AG04450 (cell line): ENCODE measurements around the gene PDCD7. TPM values are rescaled to one million over a fixed set of nuclear protein-coding genes. Genes with fewer than 3 reads are reported as not detected.

Source experiments
- CTCF ChIA-PET: fragments of 300-600, 350-600 bp; formaldehyde crosslinking; extraction: SDS; loops from one replicate; lab custom pipeline; 2022; ENCODE audit warnings: antibody characterized with exemption, inconsistent platforms; lab: Charles Lee
- POLR2A ChIA-PET: fragments of 350-600 bp; formaldehyde crosslinking; extraction: SDS; loops from one replicate; lab custom pipeline; 2021; ENCODE audit warnings: antibody characterized with exemption, inconsistent platforms; lab: Yijun Ruan, JAX
- DNase-seq: peaks from one replicate; pipeline ENCODE4 v3.0.0-alpha.2; 2011; ENCODE audit warnings: low read depth, low spot score
- H3K27ac ChIP-seq: one replicate; pipeline ENCODE4 v1.5.1; 2012; ENCODE audit warnings: low read depth, low read length, control low read depth
- H3K27me3 ChIP-seq: one replicate; pipeline ENCODE4 v1.6.0; 2012; ENCODE audit warnings: low read length; ENCODE audit not compliant: control insufficient read depth, insufficient read depth
- H3K4me3 ChIP-seq: 2 replicates; pipeline ENCODE4 v1.5.1; 2011; ENCODE audit warnings: mild to moderate bottlenecking, low read depth, low read length, control low read depth
- H3K9me3 ChIP-seq: 2 replicates; pipeline ENCODE4 v1.5.1; 2012; ENCODE audit warnings: low read length; ENCODE audit not compliant: control insufficient read depth, insufficient read depth
- CTCF ChIP-seq: IDR thresholded peaks from 2 replicates; pipeline ENCODE4 v1.5.1; 2011; ENCODE audit warnings: low read depth, low read length, control low read depth, inconsistent platforms
- polyA plus RNA-seq: library from polyadenylated mRNA; depleted of rRNA; stranded (reverse); fragments of >200 nt; gene quantifications from 2 replicates; pipeline ENCODE4 v1.2.3, GENCODE V29; 2011

The PDCD7 gene
- polyA plus RNA-seq, 1 experiment = 18.0 TPM

- Histone ChIP-seq H3K9me3 (peaks cover 9% of the 10 kb centered on the region; the same call in 1 of the 2 replicates), H3K27me3 (peaks cover 31% of the 10 kb centered on the region), H3K27ac (no peak overlapping the region), H3K4me3 (no peak overlapping the region)
- no peak for DNase-seq
- no peak for TF ChIP-seq CTCF
- ChIA-PET POLR2A (interaction anchor here (2.1 kb wide), 1 partner anchor 27 kb away, joined by 6 read pairs; no protein-coding TSS in a partner anchor), CTCF (interaction anchor here (0.6 to 6.6 kb wide), 4 partner anchors 15 to 47 kb away, joined by 3 to 83 read pairs (median 22); no protein-coding TSS in a partner anchor)
These were observed 51.9 kb downstream of the PDCD7 start for GRCh38 chr15:65081758-65082157.

GRCh38 chr15:65081270-65081669, 52.3 kb downstream of the PDCD7 start:
- Histone ChIP-seq H3K9me3 (peaks cover 12% of the 10 kb centered on the region; the same call in 1 of the 2 replicates), H3K27me3 (peaks cover 31% of the 10 kb centered on the region), H3K4me3 (no peak overlapping the region), H3K27ac (no peak overlapping the region)
- DNase-seq = no peak
- CTCF ChIA-PET = interaction anchor here (0.6 to 4.5 kb wide), 4 partner anchors 15 to 86 kb away, joined by 3 to 83 read pairs (median 4); no protein-coding TSS in a partner anchor
- no peak for TF ChIP-seq CTCF
- POLR2A ChIA-PET = no interaction called here

- no peak for TF ChIP-seq CTCF
- Histone ChIP-seq H3K27me3 (peaks cover 24% of the 10 kb centered on the region), H3K9me3 (peaks cover 12% of the 10 kb centered on the region; the same call in 1 of the 2 replicates), H3K4me3 (no peak overlapping the region), H3K27ac (no peak overlapping the region)
- ChIA-PET CTCF (interaction anchor here (0.7 to 3.0 kb wide), 4 partner anchors 22 to 82 kb away, joined by 3 to 33 read pairs (median 12); no protein-coding TSS in a partner anchor), POLR2A (interaction anchor here (0.5 to 1.8 kb wide), 3 partner anchors 10 to 437 kb away, joined by 3 to 6 read pairs (median 3); no protein-coding TSS in a partner anchor)
- no peak for DNase-seq
These were observed 54.0 kb downstream of the PDCD7 start for GRCh38 chr15:65079580-65079979.

- POLR2A ChIA-PET = interaction anchor here (1.8 kb wide), 1 partner anchor 8 kb away, joined by 6 read pairs; no protein-coding TSS in a partner anchor
- CTCF ChIA-PET = interaction anchor here (0.5 to 3.0 kb wide), 5 partner anchors 9 to 196 kb away, joined by 5 to 33 read pairs (median 13); partner anchors contain the start of gene RASL12
- peaks cover 23% of the 10 kb centered on the region for H3K27me3 ChIP-seq
- H3K9me3 ChIP-seq = peaks cover 12% of the 10 kb centered on the region; the same call in 1 of the 2 replicates
- no peak for DNase-seq
- H3K27ac ChIP-seq = no peak overlapping the region
- no peak overlapping the region for H3K4me3 ChIP-seq
- peak; percentile 56 for TF ChIP-seq CTCF
These were observed 55.6 kb downstream of the PDCD7 start for GRCh38 chr15:65077981-65078352.
